ENCODE measurements around the gene TCEA2. TPM values are rescaled to one million over a fixed set of nuclear protein-coding genes. Genes with fewer than 3 reads are reported as not detected.

TCEA2 gene
- total and polyA plus RNA-seq, 9 of the 15 experiments (the other 6 are each of a cell fraction or from before 2014, with no cell fraction given) = 1.4 to 28.7 (median 5.4) TPM

DNA sequence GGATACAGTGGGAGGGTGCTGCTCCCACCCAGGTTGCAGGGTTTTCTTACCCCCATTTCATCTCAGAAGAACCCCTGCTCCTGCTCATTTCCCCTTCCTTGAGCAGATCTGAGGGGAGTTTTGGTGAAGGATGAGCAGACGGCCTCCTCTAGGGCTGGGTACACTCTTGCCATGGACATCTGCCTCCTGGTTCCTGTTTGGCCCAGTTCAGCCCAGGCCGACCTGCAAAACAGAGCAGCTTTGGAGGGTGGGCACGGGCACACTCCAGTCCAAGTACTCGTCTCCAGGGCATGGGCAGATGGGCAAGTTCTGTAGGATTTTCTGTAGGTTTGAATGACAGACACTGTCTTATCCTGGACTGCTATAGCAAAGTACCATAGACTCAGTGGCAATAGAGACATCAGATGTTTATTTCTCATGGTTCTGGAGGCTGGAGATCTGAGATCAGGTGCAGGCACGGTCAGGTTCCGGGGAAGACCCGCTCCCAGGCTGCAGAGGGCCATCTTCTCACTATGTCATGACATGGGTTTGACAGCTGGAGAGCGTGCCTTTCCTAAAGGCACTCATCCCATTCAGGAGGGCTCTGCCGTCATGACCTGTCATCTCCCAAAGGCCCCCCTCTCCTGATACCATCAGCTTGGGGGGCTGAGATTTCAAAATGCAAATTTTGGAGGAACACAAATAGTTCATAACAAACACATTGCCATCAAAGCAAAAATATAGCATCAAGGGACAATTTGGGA, 38.1 kb downstream of the TCEA2 start:
- ATAC-seq (no peak), FAIRE-seq (no peak), DNase-seq (ENCODE audit: extremely low read depth in 1 of 4, low spot score in 3 of 4) (no peak)
- no peaks in the 10 kb centered on the region for H3K9me3 ChIP-seq (replicated peaks; ENCODE audit: control insufficient read depth, insufficient read depth, low read depth, low read length)
- no peaks in the 10 kb centered on the region for H3K79me2 ChIP-seq (ENCODE audit: control insufficient read depth, insufficient read depth, low read length)
- CTCF ChIA-PET (ENCODE audit: low intra/inter-chr PET ratio) = interaction anchor here (1.3 kb wide), 1 partner anchor 20 kb away, joined by 5 read pairs; no protein-coding TSS in a partner anchor
- H3K36me3 ChIP-seq (ENCODE audit: control insufficient read depth, insufficient read depth, low read length) = no peaks in the 10 kb centered on the region
- no peak overlapping the region for H3K9ac ChIP-seq (ENCODE audit: insufficient read depth in 1 of 2, low read depth in 2 of 2, low read length in 2 of 2)
- H4K20me1 ChIP-seq (replicated peaks; ENCODE audit: control insufficient read depth, insufficient read depth, low read length) = peaks cover 12% of the 10 kb centered on the region; the same call in 1 of the 2 replicates
- intact Hi-C loops (cut with micrococcal nuclease) (no loop called here), in situ Hi-C loops (cut with MboI) (no loop called here)
- no peak overlapping the region for H2AFZ ChIP-seq (ENCODE audit: low read depth, low read length)
- TF ChIP-seq ATF1 (CRISPR knock-in tag; IDR thresholded peaks at IDR 0.05) (no peak), ATF1 (tag; IDR thresholded peaks at IDR 0.05) (no peak)
- TF ChIP-seq, protein P1, sequence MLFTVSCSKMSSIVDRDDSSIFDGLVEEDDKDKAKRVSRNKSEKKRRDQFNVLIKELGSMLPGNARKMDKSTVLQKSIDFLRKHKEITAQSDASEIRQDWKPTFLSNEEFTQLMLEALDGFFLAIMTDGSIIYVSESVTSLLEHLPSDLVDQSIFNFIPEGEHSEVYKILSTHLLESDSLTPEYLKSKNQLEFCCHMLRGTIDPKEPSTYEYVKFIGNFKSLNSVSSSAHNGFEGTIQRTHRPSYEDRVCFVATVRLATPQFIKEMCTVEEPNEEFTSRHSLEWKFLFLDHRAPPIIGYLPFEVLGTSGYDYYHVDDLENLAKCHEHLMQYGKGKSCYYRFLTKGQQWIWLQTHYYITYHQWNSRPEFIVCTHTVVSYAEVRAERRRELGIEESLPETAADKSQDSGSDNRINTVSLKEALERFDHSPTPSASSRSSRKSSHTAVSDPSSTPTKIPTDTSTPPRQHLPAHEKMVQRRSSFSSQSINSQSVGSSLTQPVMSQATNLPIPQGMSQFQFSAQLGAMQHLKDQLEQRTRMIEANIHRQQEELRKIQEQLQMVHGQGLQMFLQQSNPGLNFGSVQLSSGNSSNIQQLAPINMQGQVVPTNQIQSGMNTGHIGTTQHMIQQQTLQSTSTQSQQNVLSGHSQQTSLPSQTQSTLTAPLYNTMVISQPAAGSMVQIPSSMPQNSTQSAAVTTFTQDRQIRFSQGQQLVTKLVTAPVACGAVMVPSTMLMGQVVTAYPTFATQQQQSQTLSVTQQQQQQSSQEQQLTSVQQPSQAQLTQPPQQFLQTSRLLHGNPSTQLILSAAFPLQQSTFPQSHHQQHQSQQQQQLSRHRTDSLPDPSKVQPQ (CRISPR knock-in tag; IDR thresholded peaks at IDR 0.05; ENCODE audit: borderline replicate concordance) = no peak
- BruUV-seq (replicated peaks) = no TSS peak
- no peak overlapping the region for H3K4me2 ChIP-seq (ENCODE audit: insufficient read depth, low read length)
- no peaks in the 10 kb centered on the region for H3K9me1 ChIP-seq (ENCODE audit: control insufficient read depth, insufficient read depth, low read length)
- WGBS (ENCODE audit: insufficient coverage, low coverage, missing lambda C conversion rate) = 0% methylated on average over 9 of the region's 9 CpGs
- no peak overlapping the region for H3K27ac ChIP-seq (ENCODE audit: extremely low read depth, low read depth, low read length)
- peaks cover 0 to 34% of the 10 kb centered on the region in 2 experiments; a peak in 3 of 5 replicates for H3K4me1 ChIP-seq (replicated peaks in 1 of 2; ENCODE audit: control insufficient read depth in 2 of 2, insufficient read depth in 2 of 2, low read length in 2 of 2)
- POLR2A ChIA-PET = interaction anchor here (0.5 to 1.3 kb wide), 3 partner anchors 9 to 14 kb away, joined by 3 to 4 read pairs (median 3); no protein-coding TSS in a partner anchor
- H3K27me3 ChIP-seq (ENCODE audit: control insufficient read depth in 2 of 2, insufficient read depth in 2 of 2, low read length in 2 of 2) = peaks cover 42 to 76% of the 10 kb centered on the region in 2 experiments
- no peak overlapping the region for H3K4me3 ChIP-seq
